ENCODE results near the gene CHI3L1. TPM values are rescaled to one million over a fixed set of nuclear protein-coding genes. Genes with fewer than 3 reads are reported as not detected.

CHI3L1 gene
- total and polyA plus RNA-seq, 10 donors, result 2.7 to 41.2 (median 15.5) TPM

- peaks cover 0 to 18% (median 4%) of the 10 kb centered on the region in 8 donors for H3K9me3 ChIP-seq
- intact Hi-C loops (cut with DNase I; ENCODE audit: low total_unique reads), result no loop called here
- H3K4me1 ChIP-seq, result peaks cover 0 to 21% (median 15%) of the 10 kb centered on the region in 6 donors
- WGBS, 5 donors, result 40 to 66% (median 55%) methylated on average over 1 of the region's 1 CpG
- no peak overlapping the region for H3K4me3 ChIP-seq
- no peak for TF ChIP-seq POLR2A (IDR thresholded peaks at IDR 0.05)
- TF ChIP-seq POLR2AphosphoS5 (IDR thresholded peaks at IDR 0.05), result no peak
- TF ChIP-seq, protein P1, sequence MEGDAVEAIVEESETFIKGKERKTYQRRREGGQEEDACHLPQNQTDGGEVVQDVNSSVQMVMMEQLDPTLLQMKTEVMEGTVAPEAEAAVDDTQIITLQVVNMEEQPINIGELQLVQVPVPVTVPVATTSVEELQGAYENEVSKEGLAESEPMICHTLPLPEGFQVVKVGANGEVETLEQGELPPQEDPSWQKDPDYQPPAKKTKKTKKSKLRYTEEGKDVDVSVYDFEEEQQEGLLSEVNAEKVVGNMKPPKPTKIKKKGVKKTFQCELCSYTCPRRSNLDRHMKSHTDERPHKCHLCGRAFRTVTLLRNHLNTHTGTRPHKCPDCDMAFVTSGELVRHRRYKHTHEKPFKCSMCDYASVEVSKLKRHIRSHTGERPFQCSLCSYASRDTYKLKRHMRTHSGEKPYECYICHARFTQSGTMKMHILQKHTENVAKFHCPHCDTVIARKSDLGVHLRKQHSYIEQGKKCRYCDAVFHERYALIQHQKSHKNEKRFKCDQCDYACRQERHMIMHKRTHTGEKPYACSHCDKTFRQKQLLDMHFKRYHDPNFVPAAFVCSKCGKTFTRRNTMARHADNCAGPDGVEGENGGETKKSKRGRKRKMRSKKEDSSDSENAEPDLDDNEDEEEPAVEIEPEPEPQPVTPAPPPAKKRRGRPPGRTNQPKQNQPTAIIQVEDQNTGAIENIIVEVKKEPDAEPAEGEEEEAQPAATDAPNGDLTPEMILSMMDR (IDR thresholded peaks at IDR 0.05 in 8 of 11, conservative IDR thresholded peaks at IDR 0.05 in 3 of 11), result no peak
- H3K27ac ChIP-seq, result no peak overlapping the region
- no peak for DNase-seq
- H3K36me3 ChIP-seq, result no peaks in the 10 kb centered on the region
- H3K27me3 ChIP-seq (replicated peaks in 1 of 7), result peaks cover 0 to 87% (median 12%) of the 10 kb centered on the region in 7 donors
Measured at GRCh38 chr1:203156280-203156679, 30.2 kb downstream of the CHI3L1 start.

- peaks cover 0 to 16% (median 4%) of the 10 kb centered on the region in 8 donors for H3K9me3 ChIP-seq
- no peaks in the 10 kb centered on the region for H3K36me3 ChIP-seq
- intact Hi-C loops (cut with DNase I; ENCODE audit: low total_unique reads), result no loop called here
- H3K4me1 ChIP-seq, result peaks cover 0 to 34% (median 18%) of the 10 kb centered on the region in 6 donors
- WGBS, 5 donors, result 61 to 69% (median 67%) methylated on average over 11 to 13 of the region's 13 CpGs
- DNase-seq, result no peak
- H3K4me3 ChIP-seq, result no peak overlapping the region
- TF ChIP-seq, protein P1 (IDR thresholded peaks at IDR 0.05 in 8 of 11, conservative IDR thresholded peaks at IDR 0.05 in 3 of 11), result no peak
- TF ChIP-seq POLR2AphosphoS5 (IDR thresholded peaks at IDR 0.05) (no peak), POLR2A (IDR thresholded peaks at IDR 0.05) (no peak)
- H3K27me3 ChIP-seq (replicated peaks in 1 of 7), result peaks cover 0 to 86% (median 12%) of the 10 kb centered on the region in 7 donors
- H3K27ac ChIP-seq, result peak overlapping the region in 5 of 8 donors; percentile 44 to 58 (median 51)
Measured at GRCh38 chr1:203153989-203154821, 32.3 kb downstream of the CHI3L1 start.

DNA sequence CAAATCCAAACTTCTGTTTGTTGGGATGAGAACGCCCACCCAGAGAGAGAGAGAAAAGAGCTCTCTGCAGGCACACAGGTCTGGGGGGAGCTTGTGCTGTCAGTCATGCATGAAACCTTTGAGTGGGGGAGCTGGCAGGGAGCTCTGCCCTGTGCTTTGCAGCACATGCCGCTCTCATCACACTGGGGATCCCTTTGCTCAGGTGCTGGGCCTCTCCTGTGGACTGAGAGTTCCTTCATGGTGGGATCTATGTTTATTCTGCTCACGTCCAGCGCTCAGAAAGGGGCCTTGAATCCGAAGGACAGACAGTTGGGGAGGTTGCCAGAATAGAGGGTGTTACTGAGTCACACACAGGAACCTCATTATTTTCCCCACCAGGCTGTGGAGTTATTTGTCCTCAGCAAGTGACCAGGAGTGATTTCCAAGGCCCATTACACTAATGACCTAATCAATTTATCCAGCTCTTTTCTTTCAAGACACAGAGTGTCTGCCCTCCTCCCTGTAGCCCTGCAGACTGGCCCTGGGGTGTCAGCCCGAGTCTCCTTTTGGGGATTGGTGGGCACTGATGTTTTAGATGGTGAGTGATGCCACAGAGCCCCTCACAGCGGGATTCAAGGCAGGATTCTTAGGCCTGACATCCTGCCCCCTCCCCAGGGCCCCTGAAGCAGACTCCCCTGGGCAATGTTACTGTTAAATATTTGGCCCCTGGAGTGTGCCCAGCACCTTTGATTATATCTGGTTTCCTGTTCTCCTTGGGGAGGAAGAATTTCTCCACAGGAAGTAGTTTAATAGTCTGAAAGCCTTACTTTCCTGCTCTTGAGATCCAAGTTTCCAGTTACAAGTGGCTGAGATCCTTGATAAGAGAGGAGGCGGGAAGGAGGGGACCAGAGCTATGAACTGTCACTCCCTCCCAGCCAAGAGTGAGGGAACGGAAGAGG, 33.2 kb downstream of the CHI3L1 start:
- no peak for DNase-seq
- TF ChIP-seq, protein P1 (IDR thresholded peaks at IDR 0.05 in 8 of 11, conservative IDR thresholded peaks at IDR 0.05 in 3 of 11), result no peak
- TF ChIP-seq POLR2A (IDR thresholded peaks at IDR 0.05) (no peak), POLR2AphosphoS5 (IDR thresholded peaks at IDR 0.05) (no peak)
- intact Hi-C loops (cut with DNase I; ENCODE audit: low total_unique reads), result no loop called here
- Histone ChIP-seq H3K36me3 (no peaks in the 10 kb centered on the region), H3K27me3 (replicated peaks in 1 of 7) (peaks cover 0 to 77% (median 12%) of the 10 kb centered on the region in 7 donors), H3K4me1 (peaks cover 0 to 34% (median 18%) of the 10 kb centered on the region in 6 donors), H3K9me3 (peaks cover 0 to 8% (median under 1%) of the 10 kb centered on the region in 8 donors), H3K27ac (peak overlapping the region in 6 of 8 donors; percentile 26 to 58 (median 44)), H3K4me3 (no peak overlapping the region)
- WGBS, 5 donors, result 55 to 68% (median 66%) methylated on average over 7 to 9 of the region's 9 CpGs
